Astrocyte of the cerebellum (primary cell): ENCODE measurements around the gene FGG.

Source experiments
- DNase-seq: peaks from one replicate; pipeline ENCODE4 v3.0.0-alpha.2; 2011; ENCODE audit warnings: low read depth
- H3K4me3 ChIP-seq: 2 replicates; pipeline ENCODE4 v1.5.1; 2011; ENCODE audit warnings: mild to moderate bottlenecking, low read depth, low read length, moderate library complexity
- CTCF ChIP-seq: IDR thresholded peaks from 2 replicates; pipeline ENCODE4 v1.5.1; 2012; ENCODE audit warnings: low read length, low read depth, moderate library complexity, mild to moderate bottlenecking; ENCODE audit errors: missing control alignments
- in situ Hi-C: cut with HindIII; loops from 2 replicates; pipeline ENCODE4 v1.10.0; 2017; ENCODE audit warnings: low sequenced_read_pairs

FGG gene

GRCh38 chr4:154573190-154573870 is 39.1 kb downstream of the FGG start:
- in situ Hi-C loops: no loop called here
- no peak overlapping the region for H3K4me3 ChIP-seq
- no peak for TF ChIP-seq CTCF
- no peak for DNase-seq

- H3K4me3 ChIP-seq: no peak overlapping the region
- in situ Hi-C loops: no loop called here
- TF ChIP-seq CTCF: no peak
- DNase-seq: no peak
Measured at GRCh38 chr4:154569584-154569983, 42.9 kb downstream of the FGG start.

- no peak for DNase-seq
- no peak for TF ChIP-seq CTCF
- in situ Hi-C loops: no loop called here
- no peak overlapping the region for H3K4me3 ChIP-seq
Measured at GRCh38 chr4:154569028-154569427, 43.4 kb downstream of the FGG start.

GRCh38 chr4:154566639-154567204 is 45.7 kb downstream of the FGG start:
- no peak for TF ChIP-seq CTCF
- in situ Hi-C loops: no loop called here
- DNase-seq: no peak
- H3K4me3 ChIP-seq: no peak overlapping the region

- no peak for TF ChIP-seq CTCF
- no peak overlapping the region for H3K4me3 ChIP-seq
- DNase-seq: no peak
- in situ Hi-C loops: no loop called here
Measured at GRCh38 chr4:154565704-154566103, 46.8 kb downstream of the FGG start.

- DNase-seq: no peak
- in situ Hi-C loops: no loop called here
- TF ChIP-seq CTCF: no peak
- H3K4me3 ChIP-seq: no peak overlapping the region
Measured at GRCh38 chr4:154564311-154564710, 48.1 kb downstream of the FGG start.
